MCF 10A (cell line): ENCODE data around the gene ZNHIT1. TPM values are rescaled to one million over a fixed set of nuclear protein-coding genes. Genes with fewer than 3 reads are reported as not detected.
A peak's percentile ranks its signal among the peaks of the same experiment; 100 is the strongest.

Experiments used
- BruUV-seq: library from RNA; stranded (reverse); fragments of 400-500 nt; replicated peaks from 2 replicates; lab custom pipeline; 2021; lab: Mats Ljungman, UMichigan
- CTCF ChIA-PET: fragments of 300-600 bp; sonication (Branson Sonifier 250); formaldehyde crosslinking; extraction: SDS; loops from one replicate; lab custom pipeline; 2021; ENCODE audit warnings: antibody characterized with exemption, inconsistent platforms; lab: Yijun Ruan, JAX
- POLR2A ChIA-PET: fragments of 300-600, 350-650 bp; sonication (Branson Sonifier 250); formaldehyde crosslinking; extraction: SDS; loops from one replicate; lab custom pipeline; 2020; ENCODE audit warnings: antibody characterized with exemption, inconsistent platforms; lab: Yijun Ruan, JAX
- DNase-seq: peaks from one replicate; pipeline ENCODE4 v3.0.0-alpha.2; 2018; ENCODE audit not compliant: unreplicated experiment
- H3K27ac Mint-ChIP-seq: one replicate; pipeline ENCODE4 v1.8.0; 2022; ENCODE audit warnings: mild to moderate bottlenecking, low read depth, mixed read lengths; ENCODE audit not compliant: unreplicated experiment
- H3K27me3 Mint-ChIP-seq: one replicate; pipeline ENCODE4 v1.8.0; 2022; ENCODE audit warnings: mixed read lengths; ENCODE audit not compliant: insufficient read depth, unreplicated experiment
- H3K36me3 Mint-ChIP-seq: one replicate; pipeline ENCODE4 v1.8.0; 2022; ENCODE audit warnings: mild to moderate bottlenecking, moderate library complexity, mixed read lengths; ENCODE audit not compliant: insufficient read depth, unreplicated experiment
- H3K4me1 Mint-ChIP-seq: one replicate; pipeline ENCODE4 v1.8.0; 2022; ENCODE audit warnings: mixed read lengths; ENCODE audit not compliant: insufficient read depth, unreplicated experiment
- H3K4me3 Mint-ChIP-seq: one replicate; pipeline ENCODE4 v1.8.0; 2022; ENCODE audit warnings: mild to moderate bottlenecking, moderate library complexity, mixed read lengths; ENCODE audit not compliant: unreplicated experiment
- H3K9me3 Mint-ChIP-seq: one replicate; pipeline ENCODE4 v1.8.0; 2022; ENCODE audit warnings: mixed read lengths; ENCODE audit not compliant: unreplicated experiment
- CTCF ChIP-seq: fragments of 200-600 bp; IDR thresholded peaks from one replicate; pipeline ENCODE4 v1.8.0; 2022; ENCODE audit warnings: antibody characterized with exemption, mild to moderate bottlenecking; ENCODE audit not compliant: unreplicated experiment
- intact Hi-C: fragments of 100-400 bp; cut with micrococcal nuclease; formaldehyde crosslinking; loops from 2 replicates; pipeline ENCODE4 v1.14.1; 2022
- total RNA-seq: library from RNA; stranded (reverse); gene quantifications from 2 replicates; pipeline ENCODE4 v1.2.3, GENCODE V29; 2022

The ZNHIT1 gene
- total RNA-seq, 1 experiment from 2014 or later, result 63.9 TPM

- Mint-ChIP-seq H3K36me3 (no peaks in the 10 kb centered on the region), H3K27ac (no peak overlapping the region), H3K4me3 (peak overlapping the region; percentile 61), H3K4me1 (peaks cover 21% of the 10 kb centered on the region), H3K9me3 (no peaks in the 10 kb centered on the region), H3K27me3 (peaks cover 69% of the 10 kb centered on the region)
- DNase-seq, result no peak
- no peak for TF ChIP-seq CTCF
- CTCF ChIA-PET, result interaction anchor here (0.5 to 1.9 kb wide), 9 partner anchors 10 to 108 kb away, joined by 3 to 16 read pairs (median 4); partner anchors contain the start of gene FIS1
- intact Hi-C loops, result no loop called here
- BruUV-seq, result no TSS peak
- POLR2A ChIA-PET, result interaction anchor here (0.6 to 1.9 kb wide), 6 partner anchors 9 to 222 kb away, joined by 3 to 7 read pairs (median 4); partner anchors contain the start of genes PLOD3, VGF and ZNHIT1
Measured at GRCh38 chr7:101174322-101174854, 43.6 kb upstream of the ZNHIT1 start.

GRCh38 chr7:101175664-101176063 is 42.3 kb upstream of the ZNHIT1 start:
- Mint-ChIP-seq H3K36me3 (no peaks in the 10 kb centered on the region), H3K9me3 (no peaks in the 10 kb centered on the region), H3K27ac (no peak overlapping the region), H3K4me3 (no peak overlapping the region), H3K4me1 (peaks cover 16% of the 10 kb centered on the region), H3K27me3 (peaks cover 66% of the 10 kb centered on the region)
- DNase-seq, result no peak
- intact Hi-C loops, result no loop called here
- no peak for TF ChIP-seq CTCF
- BruUV-seq, result no TSS peak
- ChIA-PET CTCF (interaction anchor here (2.2 kb wide), 1 partner anchor 16 kb away, joined by 22 read pairs; no protein-coding TSS in a partner anchor), POLR2A (no interaction called here)

- CTCF ChIA-PET, result interaction anchor here (0.7 to 2.2 kb wide), 3 partner anchors 14 to 202 kb away, joined by 3 to 22 read pairs (median 3); no protein-coding TSS in a partner anchor
Measured at GRCh38 chr7:101177644-101178043, 40.3 kb upstream of the ZNHIT1 start.

GRCh38 chr7:101179117-101179516 is 38.8 kb upstream of the ZNHIT1 start:
- Mint-ChIP-seq H3K27ac (no peak overlapping the region), H3K27me3 (peaks cover 37% of the 10 kb centered on the region), H3K9me3 (no peaks in the 10 kb centered on the region), H3K4me1 (peaks cover 12% of the 10 kb centered on the region), H3K36me3 (no peaks in the 10 kb centered on the region), H3K4me3 (peak overlapping the region; percentile 46)
- DNase-seq, result no peak
- ChIA-PET CTCF (interaction anchor here (1.0 kb wide), 1 partner anchor 13 kb away, joined by 3 read pairs; no protein-coding TSS in a partner anchor), POLR2A (no interaction called here)
- no TSS peak for BruUV-seq
- intact Hi-C loops, result no loop called here
- TF ChIP-seq CTCF, result no peak

More at GRCh38 chr7:101177644-101178043, 40.3 kb upstream of the ZNHIT1 start:
- Mint-ChIP-seq H3K4me3 (no peak overlapping the region), H3K36me3 (no peaks in the 10 kb centered on the region), H3K27me3 (peaks cover 51% of the 10 kb centered on the region), H3K27ac (no peak overlapping the region), H3K4me1 (peaks cover 11% of the 10 kb centered on the region), H3K9me3 (no peaks in the 10 kb centered on the region)
- no peak for DNase-seq
- POLR2A ChIA-PET, result interaction anchor here (1.5 kb wide), 1 partner anchor 75 kb away, joined by 3 read pairs; no protein-coding TSS in a partner anchor
- TF ChIP-seq CTCF, result no peak
- intact Hi-C loops, result no loop called here
- BruUV-seq, result no TSS peak
